Measurements from ENCODE around the gene AXIN2. TPM values are rescaled to one million over a fixed set of nuclear protein-coding genes. Genes with fewer than 3 reads are reported as not detected.

Gene AXIN2
- total RNA-seq, 1 donor from 2014 or later, result 88.7 TPM

DNA sequence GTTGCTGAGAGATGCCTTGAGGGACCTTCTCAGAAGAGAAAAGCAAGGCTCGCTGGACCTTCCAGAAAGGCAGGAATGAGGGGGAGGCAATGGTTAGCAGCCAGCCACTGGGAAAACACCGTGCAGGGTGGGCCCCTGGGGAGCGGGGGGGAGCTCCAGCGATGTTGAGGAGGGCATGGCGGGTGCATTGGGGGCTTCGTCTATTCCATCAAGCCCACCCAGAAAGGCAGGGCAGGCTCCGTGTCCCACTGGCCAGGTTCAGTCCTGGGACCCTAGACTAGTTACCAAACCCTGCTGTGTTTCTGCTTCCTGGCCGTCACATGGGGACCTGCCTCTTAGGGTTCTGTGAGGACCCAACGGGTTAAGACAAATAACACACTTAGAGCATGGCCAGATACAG is 64.6 kb downstream of the AXIN2 start:
- Mint-ChIP-seq H3K27me3 (ENCODE audit: low read depth) (no peaks in the 10 kb centered on the region), H3K9me3 (no peaks in the 10 kb centered on the region), H3K36me3 (no peaks in the 10 kb centered on the region), H3K27ac (no peak overlapping the region), H3K4me1 (peaks cover 15% of the 10 kb centered on the region), H3K4me3 (no peak overlapping the region)
- no peak for DNase-seq (ENCODE audit: low spot score in 2 of 2, unreplicated experiment in 2 of 2)
- no peak for TF ChIP-seq CTCF (IDR thresholded peaks at IDR 0.05; ENCODE audit: unreplicated experiment)

DNA sequence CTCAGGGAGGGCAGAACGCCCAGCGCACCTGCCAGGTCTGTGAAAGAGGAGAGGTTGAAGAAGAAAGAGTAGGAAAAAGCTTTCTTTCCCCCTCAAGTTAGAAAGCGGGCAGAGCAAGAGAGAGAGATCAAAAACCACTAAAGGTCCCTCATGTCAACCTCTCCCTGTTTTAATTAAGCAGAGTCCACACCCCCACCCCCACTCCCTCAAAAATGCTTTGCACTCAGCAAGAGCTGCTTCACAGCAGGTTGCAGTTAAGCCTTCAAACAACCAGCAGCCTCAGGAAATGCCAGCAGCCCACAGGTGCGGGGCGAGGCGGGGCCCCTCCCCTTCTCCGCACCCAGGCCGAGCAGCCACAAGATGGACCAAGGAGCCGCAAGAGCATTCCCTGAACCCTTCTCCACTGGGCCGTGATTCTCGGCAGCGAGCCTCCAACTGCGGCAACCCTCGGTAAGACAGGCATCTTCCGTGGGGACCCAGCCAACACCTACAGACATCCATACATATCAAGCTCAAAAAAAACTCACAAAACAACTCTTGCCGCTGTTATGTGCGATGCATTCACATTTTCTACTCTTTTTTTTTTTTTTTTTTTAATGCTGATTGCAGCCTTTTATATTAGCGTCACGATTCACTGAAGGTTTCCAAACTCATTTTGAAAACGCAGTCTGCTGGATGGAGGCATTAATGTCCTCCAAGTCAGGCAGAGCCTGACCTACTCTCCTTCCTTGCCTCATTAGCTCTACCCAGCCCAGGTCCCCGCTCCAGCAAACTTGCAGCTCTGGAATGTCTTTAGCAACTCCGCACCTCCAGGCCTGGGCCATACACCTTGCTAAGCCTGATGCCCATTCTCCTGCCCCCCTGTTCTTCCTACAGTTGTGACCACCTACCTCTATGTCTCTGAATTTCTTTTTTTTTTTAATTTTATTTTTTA is 66.1 kb downstream of the AXIN2 start:
- Mint-ChIP-seq H3K4me1 (peaks cover 17% of the 10 kb centered on the region), H3K4me3 (peak overlapping the region; percentile 49), H3K27ac (peak overlapping the region; percentile 45), H3K27me3 (ENCODE audit: low read depth) (no peaks in the 10 kb centered on the region), H3K9me3 (no peaks in the 10 kb centered on the region), H3K36me3 (no peaks in the 10 kb centered on the region)
- no peak for TF ChIP-seq CTCF (IDR thresholded peaks at IDR 0.05; ENCODE audit: unreplicated experiment)
- DNase-seq (ENCODE audit: low spot score in 2 of 2, unreplicated experiment in 2 of 2), result no peak

DNA sequence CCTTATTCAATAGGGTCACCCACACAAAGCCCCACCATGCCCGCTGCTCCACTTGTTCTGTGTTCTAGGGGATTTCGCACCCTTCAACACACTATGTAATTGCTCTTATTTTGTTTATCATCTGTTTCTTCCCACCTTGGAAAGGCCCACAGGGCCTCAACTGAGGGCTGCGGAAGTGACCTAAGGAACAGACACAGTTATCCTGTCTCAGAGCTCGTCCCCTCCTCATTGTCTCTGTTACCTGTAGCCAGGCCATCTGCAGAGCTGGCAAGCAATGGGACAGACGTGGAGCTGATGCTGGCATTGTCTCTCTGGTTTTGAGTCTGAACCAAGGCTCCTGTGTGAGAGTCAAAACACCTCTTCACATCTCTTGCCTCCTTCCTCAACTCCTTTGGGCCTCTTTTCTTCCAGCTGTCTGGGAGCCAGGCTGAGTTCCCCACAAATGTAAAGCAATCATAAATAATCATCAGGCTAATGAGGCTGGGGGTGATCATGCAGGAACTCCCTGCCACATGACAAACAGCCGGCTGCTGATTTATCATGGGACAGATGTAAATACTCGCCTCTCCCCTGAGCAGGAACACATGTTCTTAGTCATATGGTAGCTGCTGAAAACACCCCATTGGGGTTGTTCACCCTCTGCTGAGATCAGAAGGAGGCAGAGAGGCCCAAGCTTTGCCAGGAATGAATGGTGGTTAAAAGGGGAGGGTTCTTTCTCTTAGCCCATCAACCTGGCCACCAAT is 71.9 kb downstream of the AXIN2 start:
- Mint-ChIP-seq H3K27me3 (ENCODE audit: low read depth) (no peaks in the 10 kb centered on the region), H3K4me1 (peaks cover 14% of the 10 kb centered on the region), H3K27ac (peak overlapping the region; percentile 39), H3K4me3 (no peak overlapping the region), H3K36me3 (no peaks in the 10 kb centered on the region), H3K9me3 (no peaks in the 10 kb centered on the region)
- TF ChIP-seq CTCF (IDR thresholded peaks at IDR 0.05; ENCODE audit: unreplicated experiment), result no peak
- DNase-seq (ENCODE audit: low spot score in 2 of 2, unreplicated experiment in 2 of 2), result no peak

DNA sequence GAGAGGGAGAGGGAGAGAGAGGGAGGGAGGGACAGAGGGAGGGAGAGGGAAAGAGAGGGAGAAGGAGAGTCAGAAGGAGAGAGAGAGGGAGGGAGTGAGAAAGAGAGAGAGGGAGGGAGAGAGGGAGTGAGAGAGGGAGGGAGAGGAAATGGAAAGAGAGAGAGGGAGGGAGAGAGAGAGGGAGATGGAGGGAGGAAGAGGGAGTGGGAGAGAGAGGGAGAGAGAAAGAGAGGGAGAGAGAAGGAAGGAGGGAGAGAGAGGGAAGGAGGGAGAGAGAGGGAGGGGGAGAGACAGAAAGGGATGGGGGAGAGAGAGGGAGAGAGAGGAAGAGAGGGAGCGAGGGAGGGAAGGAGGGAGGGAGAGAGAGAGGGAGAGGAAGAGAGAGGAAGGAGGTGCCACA is 72.8 kb downstream of the AXIN2 start:
- H3K4me1 Mint-ChIP-seq, result peaks cover 14% of the 10 kb centered on the region
- no peaks in the 10 kb centered on the region for H3K36me3 Mint-ChIP-seq
- no peaks in the 10 kb centered on the region for H3K27me3 Mint-ChIP-seq (ENCODE audit: low read depth)
- H3K4me3 Mint-ChIP-seq, result no peak overlapping the region
- H3K27ac Mint-ChIP-seq, result no peak overlapping the region
- TF ChIP-seq CTCF (IDR thresholded peaks at IDR 0.05; ENCODE audit: unreplicated experiment), result no peak
- no peaks in the 10 kb centered on the region for H3K9me3 Mint-ChIP-seq
- no peak for DNase-seq (ENCODE audit: low spot score in 2 of 2, unreplicated experiment in 2 of 2)

GRCh38 chr17:65487990-65488389 is 73.5 kb downstream of the AXIN2 start:
- no peak for TF ChIP-seq CTCF (IDR thresholded peaks at IDR 0.05; ENCODE audit: unreplicated experiment)
- Mint-ChIP-seq H3K36me3 (no peaks in the 10 kb centered on the region), H3K4me3 (no peak overlapping the region), H3K4me1 (peaks cover 14% of the 10 kb centered on the region), H3K9me3 (no peaks in the 10 kb centered on the region), H3K27ac (no peak overlapping the region), H3K27me3 (ENCODE audit: low read depth) (no peaks in the 10 kb centered on the region)
- no peak for DNase-seq (ENCODE audit: low spot score in 2 of 2, unreplicated experiment in 2 of 2)
